Left ventricle myocardium superior (tissue), 1 donor: Measurements from ENCODE around the gene CCL7. TPM values are rescaled to one million over a fixed set of nuclear protein-coding genes. Genes with fewer than 3 reads are reported as not detected.

Experiments
- ATAC-seq: fragments of 200-7000 bp; cut with Tn5 transposase; one replicate; pipeline ENCODE4 v1.9.1; 2020; ENCODE audit warnings: mild to moderate bottlenecking, moderate library complexity
- DNase-seq: peaks from one replicate; pipeline ENCODE4 v3.0.0-alpha.2; 2020
- intact Hi-C: fragments of 100-400 bp; cut with micrococcal nuclease; formaldehyde crosslinking; loops from one replicate; pipeline ENCODE4 v1.11.0; 2022
- total RNA-seq: library from RNA; stranded (reverse); fragmentation: NEBNext Ultra II Directional; extraction: Animal tissue kit (Norgen Biotek cat#: 25700); gene quantifications from one replicate; pipeline ENCODE4 v1.2.1, GENCODE V29; 2021
- donor health status: DM: no; HTN: yes; CAD: no; lungs with severe emphysema.

Gene CCL7
- total RNA-seq, 1 donor from 2014 or later = not detected

DNA sequence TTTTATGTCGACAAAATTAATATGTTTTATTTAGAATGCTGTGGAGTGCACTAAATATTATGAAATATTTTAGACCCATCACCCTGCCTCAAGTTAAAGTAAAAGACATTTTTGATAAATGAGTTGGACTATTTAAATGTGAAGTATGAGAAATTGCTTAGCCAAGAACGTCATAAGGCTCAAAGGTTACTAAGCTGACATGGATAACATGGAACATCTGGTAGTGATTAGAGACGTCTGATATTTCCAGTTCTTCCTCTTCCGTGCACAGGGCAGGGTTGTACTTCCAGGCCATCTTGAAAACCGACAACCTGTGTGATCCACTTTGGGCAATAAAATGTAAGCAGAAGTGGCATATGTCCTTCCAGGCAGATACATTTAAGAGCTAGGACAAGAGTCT, 42.1 kb downstream of the CCL7 start:
- ATAC-seq = peak; percentile 86
- DNase-seq = no peak
- intact Hi-C loops = no loop called here

GRCh38 chr17:34313164-34313563, 43.1 kb downstream of the CCL7 start:
- ATAC-seq (peak; percentile 81), DNase-seq (no peak)
- intact Hi-C loops = no loop called here

- peak; percentile 29 for DNase-seq
- ATAC-seq = peak; percentile 71
- intact Hi-C loops = no loop called here
Observed at GRCh38 chr17:34314279-34314678, 44.3 kb downstream of the CCL7 start.

GRCh38 chr17:34318474-34318873, 48.5 kb downstream of the CCL7 start:
- intact Hi-C loops = no loop called here
- ATAC-seq (no peak), DNase-seq (peak; percentile 28)

DNA sequence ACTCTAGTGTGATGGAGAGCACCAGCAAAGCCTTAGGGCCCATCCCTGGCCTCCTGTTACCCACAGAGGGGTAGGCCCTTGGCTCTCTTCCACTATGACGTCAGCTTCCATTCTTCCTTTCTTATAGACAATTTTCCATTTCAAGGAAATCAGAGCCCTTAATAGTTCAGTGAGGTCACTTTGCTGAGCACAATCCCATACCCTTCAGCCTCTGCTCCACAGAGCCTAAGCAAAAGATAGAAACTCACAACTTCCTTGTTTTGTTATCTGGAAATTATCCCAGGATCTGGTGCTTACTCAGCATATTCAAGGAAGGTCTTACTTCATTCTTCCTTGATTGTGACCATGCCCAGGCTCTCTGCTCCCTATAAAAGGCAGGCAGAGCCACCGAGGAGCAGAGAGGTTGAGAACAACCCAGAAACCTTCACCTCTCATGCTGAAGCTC, 49.0 kb downstream of the CCL7 start, which contains the start of gene CCL8:
CCL8 (plus strand) TSS at position 397 of the 445 bp plus-strand sequence. CDS start 67 bp downstream, outside the sequence.
- intact Hi-C loops = no loop called here
- DNase-seq (no peak), ATAC-seq (peak; percentile 51)

Other genes with a start within 250 kb of the CCL7 start
- gene CCL2, start 14.9 kb upstream of the CCL7 start, total RNA-seq = 22.3 TPM
- gene CCL11, start 15.5 kb downstream of the CCL7 start, total RNA-seq = 5.4 TPM
- gene CCL8, start 49.2 kb downstream of the CCL7 start, total RNA-seq = 0.40 TPM
- 0.82 TPM for gene CCL13, start 86.3 kb downstream of the CCL7 start, total RNA-seq
- not detected for gene CCL1, start 93.0 kb downstream of the CCL7 start, total RNA-seq